Osteocyte (in vitro differentiated cells): ENCODE data around the gene DCTN4. TPM values are rescaled to one million over a fixed set of nuclear protein-coding genes. Genes with fewer than 3 reads are reported as not detected.
"Not testable (repeated sequence)": the region's sequence is repeated elsewhere in the genome, so short reads cannot be mapped to it uniquely, and the experiment has no call there.

Experiments
- DNase-seq: peaks from one replicate; pipeline ENCODE4 v3.0.0; 2021; ENCODE audit warnings: mixed read lengths; ENCODE audit not compliant: unreplicated experiment; ENCODE audit errors: extremely low spot score
- H3K27ac Mint-ChIP-seq: one replicate; pipeline ENCODE4 v1.8.0; 2021; ENCODE audit warnings: mild to moderate bottlenecking, mixed read lengths; ENCODE audit not compliant: unreplicated experiment
- H3K27me3 Mint-ChIP-seq: one replicate; pipeline ENCODE4 v1.8.0; 2021; ENCODE audit warnings: mixed read lengths; ENCODE audit not compliant: unreplicated experiment
- H3K36me3 Mint-ChIP-seq: one replicate; pipeline ENCODE4 v1.8.0; 2021; ENCODE audit warnings: mixed read lengths; ENCODE audit not compliant: unreplicated experiment
- H3K4me1 Mint-ChIP-seq: one replicate; pipeline ENCODE4 v1.8.0; 2021; ENCODE audit warnings: mixed read lengths; ENCODE audit not compliant: unreplicated experiment
- H3K4me3 Mint-ChIP-seq: one replicate; pipeline ENCODE4 v1.8.0; 2021; ENCODE audit warnings: mild to moderate bottlenecking, moderate library complexity, mixed read lengths; ENCODE audit not compliant: unreplicated experiment
- H3K9me3 Mint-ChIP-seq: one replicate; pipeline ENCODE4 v1.8.0; 2021; ENCODE audit warnings: mixed read lengths; ENCODE audit not compliant: unreplicated experiment
- CTCF ChIP-seq: fragments of 200-600 bp; sonication (generic); IDR thresholded peaks from 2 replicates; pipeline ENCODE4 v1.5.0; 2021; ENCODE audit warnings: antibody characterized with exemption, mild to moderate bottlenecking, moderate library complexity
- long read RNA-seq: library from polyadenylated mRNA; unstranded; transcript quantifications from one replicate; pipeline ENCODE4 v2.0.0, GENCODE V29; 2021
- total RNA-seq: library from RNA; stranded (reverse); gene quantifications from 2 replicates; pipeline ENCODE4 v1.2.1, GENCODE V29; 2021

Gene DCTN4
- total RNA-seq, result 62.0 and 66.6 TPM in 2 replicates
- long read RNA-seq, full-length matches to known transcripts, result 62 of 154 reads
- long read RNA-seq, partial matches to known transcripts, result 26 of 154 reads
- long read RNA-seq, other reads (novel, unspliced or antisense), result 66 of 154 reads

GRCh38 chr5:150758531-150759333, at the start of gene DCTN4:
DCTN4 (minus strand) TSS chr5:150759017; CDS start chr5:150758993, 24 bp downstream.
- peak; percentile 98 for DNase-seq
- H3K9me3 Mint-ChIP-seq, result no peaks in the 10 kb centered on the region
- TF ChIP-seq CTCF, result no peak
- peaks cover 2% of the 10 kb centered on the region for H3K27me3 Mint-ChIP-seq
- no peak within 1 kb of the TSS for H3K4me3 Mint-ChIP-seq
- no peak within 1 kb of the TSS for H3K27ac Mint-ChIP-seq
- peaks cover 20% of the 10 kb centered on the region for H3K4me1 Mint-ChIP-seq
- H3K36me3 Mint-ChIP-seq, result peaks cover 22% of the 10 kb centered on the region

GRCh38 chr5:150804388-150804787, 45.6 kb upstream of the DCTN4 start:
- TF ChIP-seq CTCF, result no peak
- Mint-ChIP-seq H3K4me1 (peaks cover 6% of the 10 kb centered on the region), H3K4me3 (no peak overlapping the region), H3K9me3 (no peaks in the 10 kb centered on the region), H3K27ac (no peak overlapping the region), H3K27me3 (peaks cover 57% of the 10 kb centered on the region), H3K36me3 (no peaks in the 10 kb centered on the region)
- DNase-seq, result no peak

GRCh38 chr5:150801117-150801927, 42.5 kb upstream of the DCTN4 start:
- peak overlapping the region; percentile 69 for H3K4me3 Mint-ChIP-seq
- no peaks in the 10 kb centered on the region for H3K9me3 Mint-ChIP-seq
- H3K27ac Mint-ChIP-seq, result no peak overlapping the region
- peaks cover 6% of the 10 kb centered on the region for H3K4me1 Mint-ChIP-seq
- no peaks in the 10 kb centered on the region for H3K36me3 Mint-ChIP-seq
- no peak for DNase-seq
- peak; percentile 62 for TF ChIP-seq CTCF
- H3K27me3 Mint-ChIP-seq, result peaks cover 37% of the 10 kb centered on the region

GRCh38 chr5:150797384-150797783, 38.6 kb upstream of the DCTN4 start:
- Mint-ChIP-seq H3K4me3 (no peak overlapping the region), H3K4me1 (peaks cover 6% of the 10 kb centered on the region), H3K27ac (no peak overlapping the region), H3K36me3 (no peaks in the 10 kb centered on the region), H3K27me3 (peaks cover 4% of the 10 kb centered on the region), H3K9me3 (peaks cover 3% of the 10 kb centered on the region)
- TF ChIP-seq CTCF, result no peak
- no peak for DNase-seq

- Mint-ChIP-seq H3K27me3 (no peaks in the 10 kb centered on the region), H3K27ac (no peak overlapping the region), H3K4me1 (peaks cover 13% of the 10 kb centered on the region), H3K36me3 (no peaks in the 10 kb centered on the region), H3K9me3 (peaks cover 3% of the 10 kb centered on the region), H3K4me3 (no peak overlapping the region)
- no peak for TF ChIP-seq CTCF
- DNase-seq, result no peak
These were observed 36.1 kb upstream of the DCTN4 start for GRCh38 chr5:150794927-150795326.

- not testable (repeated sequence) for DNase-seq, H3K27me3 Mint-ChIP-seq, H3K27ac Mint-ChIP-seq, H3K9me3 Mint-ChIP-seq, H3K36me3 Mint-ChIP-seq, H3K4me3 Mint-ChIP-seq
- peaks cover 20% of the 10 kb centered on the region for H3K4me1 Mint-ChIP-seq
These were observed 34.6 kb upstream of the DCTN4 start for GRCh38 chr5:150793423-150793888.
